ENCODE results near the gene IL21R. TPM values are rescaled to one million over a fixed set of nuclear protein-coding genes. Genes with fewer than 3 reads are reported as not detected.
A peak's percentile ranks its signal among the peaks of the same experiment; 100 is the strongest.

The IL21R gene
- total and polyA plus RNA-seq, 10 of the 15 experiments (the other 5 are each of a cell fraction or from before 2014, with no cell fraction given) = 5.3 to 138 (median 82.5) TPM

DNA sequence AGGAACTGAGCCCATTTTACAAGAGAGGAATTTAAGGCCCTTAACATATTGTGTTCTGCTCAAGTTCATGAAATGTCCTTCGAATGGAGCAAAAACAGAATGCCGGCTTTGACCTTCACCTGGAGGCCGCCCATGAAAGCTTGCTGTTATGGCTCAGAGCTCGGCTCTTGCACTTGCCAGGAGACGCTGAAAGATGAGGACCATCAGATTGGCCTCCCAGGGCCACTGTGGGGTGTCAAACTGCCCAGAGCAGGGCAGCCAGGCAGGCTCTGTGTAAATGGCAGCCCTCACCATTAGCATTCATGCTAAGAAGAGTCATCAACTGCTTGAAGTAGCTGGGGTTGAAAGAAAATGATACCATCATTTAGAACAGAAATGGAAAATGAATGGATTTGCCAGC lies 39.3 kb downstream of the IL21R start:
- POLR2A ChIA-PET = interaction anchor here (0.9 to 1.7 kb wide), 2 partner anchors 9 to 10 kb away, joined by 3 to 6 read pairs; no protein-coding TSS in a partner anchor
- WGBS (ENCODE audit: insufficient coverage, insufficient replicate concordance, low lambda C conversion rate, missing lambda C conversion rate) = 98% methylated on average over 5 of the region's 5 CpGs
- H2AFZ ChIP-seq (ENCODE audit: control insufficient read depth, low read depth, low read length) = no peak overlapping the region

More for the DNA sequence above, 39.3 kb downstream of the IL21R start:
- ATAC-seq (no peak), DNase-seq (ENCODE audit: low read depth, low spot score) (no peak), FAIRE-seq (no peak)
- Histone ChIP-seq H3K36me3 (ENCODE audit: control insufficient read depth in 2 of 2, insufficient read depth in 2 of 2, low read length in 1 of 2) (peaks cover 77 to 81% of the 10 kb centered on the region in 2 experiments), H3K27ac (ENCODE audit: control insufficient read depth, insufficient read depth) (no peak overlapping the region), H3K9me3 (replicated peaks; ENCODE audit: control insufficient read depth, insufficient read depth, low read length) (no peaks in the 10 kb centered on the region; the same call in 2 of the 3 replicates), H3K79me2 (ENCODE audit: control insufficient read depth, insufficient read depth, low read length) (peaks cover 3% of the 10 kb centered on the region), H4K20me1 (ENCODE audit: control insufficient read depth, insufficient read depth) (no peaks in the 10 kb centered on the region), H3K9ac (ENCODE audit: control insufficient read depth, insufficient read depth, low read length) (no peak overlapping the region), H3K4me3 (no peak overlapping the region), H3K4me2 (ENCODE audit: control insufficient read depth, insufficient read depth) (no peak overlapping the region), H3K4me1 (ENCODE audit: control insufficient read depth, insufficient read depth, low read length) (peaks cover 7% of the 10 kb centered on the region; the same call in 1 of the 2 replicates), H3K27me3 (replicated peaks in 1 of 2; ENCODE audit: control insufficient read depth in 2 of 2, insufficient read depth in 2 of 2, low read length in 1 of 2) (no peaks in the 10 kb centered on the region)
- SMC1A ChIA-PET (ENCODE audit: uncharacterized antibody, unreplicated experiment) = interaction anchor here (1.1 to 2.3 kb wide), 2 partner anchors 14 to 204 kb away, joined by 3 to 9 read pairs; no protein-coding TSS in a partner anchor
- intact Hi-C loops (cut with micrococcal nuclease; ENCODE audit: unreplicated experiment) (no loop called here), in situ Hi-C loops (cut with MboI) (no loop called here)
- BruUV-seq (replicated peaks) = TSS peak; percentile 33
- RAD21 ChIA-PET (ENCODE audit: unreplicated experiment) = interaction anchor here (1.2 kb wide), 1 partner anchor 12 kb away, joined by 3 read pairs; no protein-coding TSS in a partner anchor
- CTCF ChIA-PET = no interaction called here
- TF ChIP-seq ZNF24 (IDR thresholded peaks at IDR 0.05) = no peak
- TF ChIP-seq ATF2 (IDR thresholded peaks at IDR 0.05; ENCODE audit: low read length) = no peak
- no peak for TF ChIP-seq PRDM15 (CRISPR knock-in tag; IDR thresholded peaks at IDR 0.05)
- TF ChIP-seq ATF7 (IDR thresholded peaks at IDR 0.05; ENCODE audit: low read depth) = no peak
- no peak for TF ChIP-seq TCF12 (IDR thresholded peaks at IDR 0.05; ENCODE audit: low read depth, low read length)
- TF ChIP-seq JUND (IDR thresholded peaks at IDR 0.05; ENCODE audit: low read depth, low read length) = no peak
- no peak for TF ChIP-seq NRF1 (conservative IDR thresholded peaks at IDR 0.05; ENCODE audit: low read depth, low read length)
- no peak for TF ChIP-seq EED (IDR thresholded peaks at IDR 0.05; ENCODE audit: low read depth)
- TF ChIP-seq SPI1 (IDR thresholded peaks at IDR 0.05; ENCODE audit: borderline replicate concordance, insufficient read depth, low read depth, low read length) = no peak
- TF ChIP-seq PML (IDR thresholded peaks at IDR 0.05; ENCODE audit: low read length) = no peak
- no peak for TF ChIP-seq EP300 (IDR thresholded peaks at IDR 0.05; ENCODE audit: borderline replicate concordance in 1 of 2, control insufficient read depth in 1 of 2, low read depth in 2 of 2, low read length in 2 of 2)
- TF ChIP-seq, protein P1, sequence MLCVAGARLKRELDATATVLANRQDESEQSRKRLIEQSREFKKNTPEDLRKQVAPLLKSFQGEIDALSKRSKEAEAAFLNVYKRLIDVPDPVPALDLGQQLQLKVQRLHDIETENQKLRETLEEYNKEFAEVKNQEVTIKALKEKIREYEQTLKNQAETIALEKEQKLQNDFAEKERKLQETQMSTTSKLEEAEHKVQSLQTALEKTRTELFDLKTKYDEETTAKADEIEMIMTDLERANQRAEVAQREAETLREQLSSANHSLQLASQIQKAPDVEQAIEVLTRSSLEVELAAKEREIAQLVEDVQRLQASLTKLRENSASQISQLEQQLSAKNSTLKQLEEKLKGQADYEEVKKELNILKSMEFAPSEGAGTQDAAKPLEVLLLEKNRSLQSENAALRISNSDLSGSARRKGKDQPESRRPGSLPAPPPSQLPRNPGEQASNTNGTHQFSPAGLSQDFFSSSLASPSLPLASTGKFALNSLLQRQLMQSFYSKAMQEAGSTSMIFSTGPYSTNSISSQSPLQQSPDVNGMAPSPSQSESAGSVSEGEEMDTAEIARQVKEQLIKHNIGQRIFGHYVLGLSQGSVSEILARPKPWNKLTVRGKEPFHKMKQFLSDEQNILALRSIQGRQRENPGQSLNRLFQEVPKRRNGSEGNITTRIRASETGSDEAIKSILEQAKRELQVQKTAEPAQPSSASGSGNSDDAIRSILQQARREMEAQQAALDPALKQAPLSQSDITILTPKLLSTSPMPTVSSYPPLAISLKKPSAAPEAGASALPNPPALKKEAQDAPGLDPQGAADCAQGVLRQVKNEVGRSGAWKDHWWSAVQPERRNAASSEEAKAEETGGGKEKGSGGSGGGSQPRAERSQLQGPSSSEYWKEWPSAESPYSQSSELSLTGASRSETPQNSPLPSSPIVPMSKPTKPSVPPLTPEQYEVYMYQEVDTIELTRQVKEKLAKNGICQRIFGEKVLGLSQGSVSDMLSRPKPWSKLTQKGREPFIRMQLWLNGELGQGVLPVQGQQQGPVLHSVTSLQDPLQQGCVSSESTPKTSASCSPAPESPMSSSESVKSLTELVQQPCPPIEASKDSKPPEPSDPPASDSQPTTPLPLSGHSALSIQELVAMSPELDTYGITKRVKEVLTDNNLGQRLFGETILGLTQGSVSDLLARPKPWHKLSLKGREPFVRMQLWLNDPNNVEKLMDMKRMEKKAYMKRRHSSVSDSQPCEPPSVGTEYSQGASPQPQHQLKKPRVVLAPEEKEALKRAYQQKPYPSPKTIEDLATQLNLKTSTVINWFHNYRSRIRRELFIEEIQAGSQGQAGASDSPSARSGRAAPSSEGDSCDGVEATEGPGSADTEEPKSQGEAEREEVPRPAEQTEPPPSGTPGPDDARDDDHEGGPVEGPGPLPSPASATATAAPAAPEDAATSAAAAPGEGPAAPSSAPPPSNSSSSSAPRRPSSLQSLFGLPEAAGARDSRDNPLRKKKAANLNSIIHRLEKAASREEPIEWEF (IDR thresholded peaks at IDR 0.05; ENCODE audit: insufficient replicate concordance, low read depth, low read length) = no peak
